Aorta (tissue), 5 donors: Measurements from ENCODE around the gene TMEM233. TPM values are rescaled to one million over a fixed set of nuclear protein-coding genes. Genes with fewer than 3 reads are reported as not detected.

Experiments
- ATAC-seq: fragments of 200-7000 bp; cut with Tn5 transposase; one replicate; pipeline ENCODE4 v1.9.1; 2022; ENCODE audit warnings: moderate library complexity; ENCODE audit not compliant: low FRiP score
- DNase-seq, 2 donors: peaks; one replicate each; pipeline ENCODE4 v3.0.0-alpha.2; 2020
- H3K27ac ChIP-seq, 2 donors: one replicate each; pipeline ENCODE4 v1.5.1; 2013; ENCODE audit warnings: low read length in 2 of 2, mild to moderate bottlenecking in 2 of 2, moderate library complexity in 2 of 2, control low read depth in 1 of 2, inconsistent platforms in 1 of 2, low read depth in 1 of 2
- H3K27me3 ChIP-seq, 2 donors: one replicate each; pipeline ENCODE4 v1.6.1; 2013; ENCODE audit warnings: control low read depth in 1 of 2, low read length in 1 of 2, mild to moderate bottlenecking in 1 of 2, moderate library complexity in 1 of 2; ENCODE audit not compliant: insufficient read depth in 2 of 2, control insufficient read depth in 1 of 2
- H3K36me3 ChIP-seq, 2 donors: one replicate each; pipeline ENCODE4 v1.6.1; 2013; ENCODE audit warnings: control low read depth in 1 of 2, low read length in 1 of 2, mild to moderate bottlenecking in 1 of 2; ENCODE audit not compliant: insufficient read depth in 2 of 2, control insufficient read depth in 1 of 2
- H3K4me1 ChIP-seq, 2 donors: one replicate each; pipeline ENCODE4 v1.6.1; 2013; ENCODE audit warnings: low read length in 2 of 2, control low read depth in 1 of 2, mild to moderate bottlenecking in 1 of 2, moderate library complexity in 1 of 2; ENCODE audit not compliant: insufficient read depth in 2 of 2, control insufficient read depth in 1 of 2
- H3K4me3 ChIP-seq, 2 donors: one replicate each; pipeline ENCODE4 v1.5.1; 2013; ENCODE audit warnings: low read length in 2 of 2, control low read depth in 1 of 2, mild to moderate bottlenecking in 1 of 2
- H3K9me3 ChIP-seq: one replicate; pipeline ENCODE4 v1.6.1; 2013; ENCODE audit warnings: mild to moderate bottlenecking, low read length; ENCODE audit not compliant: control insufficient read depth
- WGBS, 2 donors: extraction: QIAGEN DNeasy Blood & Tissue Kit; methylation state at CpG; one replicate each; pipeline ENCODE4 v1.1.7; 2013; 5-methylcytosine and 5-hydroxymethylcytosine counted together
- intact Hi-C, 2 donors: fragments of 100-400 bp; cut with DNase I; formaldehyde crosslinking; loops; one replicate each; pipeline versions ENCODE4 v1.14.2 to v1.15.0; 2022
- polyA plus RNA-seq, 2 donors: library from polyadenylated mRNA; stranded (reverse); fragments of 200-250 nt; gene quantifications; one replicate each; pipeline ENCODE4 v1.2.3, GENCODE V29; 2013
- total RNA-seq, 2 donors: library from RNA; stranded (reverse); fragmentation: NEBNext Ultra II Directional; extraction: Animal tissue kit (Norgen Biotek cat#: 25700); gene quantifications; one replicate each; pipeline ENCODE4 v1.2.1, GENCODE V29; 2021
- donor health status: healthy with polysubstance abuse.
- donor health status: Bipolar disorder and iron deficiency.
- donor health status: DM: no; HTN: no; CAD: no.
- donor health status: DM: no; HTN: no; CAD: no.
- donor health status: DM: yes; HTN: yes; CAD: no.

The TMEM233 gene
- total and polyA plus RNA-seq, 4 donors = 1.0 to 2.5 TPM; not detected in 2

GRCh38 chr12:119684711-119685369 is 91.3 kb downstream of the TMEM233 start:
- Histone ChIP-seq H3K4me1 (no peaks in the 10 kb centered on the region), H3K9me3 (no peaks in the 10 kb centered on the region), H3K27ac (no peak overlapping the region), H3K27me3 (no peaks in the 10 kb centered on the region), H3K36me3 (no peaks in the 10 kb centered on the region), H3K4me3 (no peak overlapping the region)
- no peak for DNase-seq
- no peak for ATAC-seq
- 29 to 33% methylated on average over 10 of the region's 10 CpGs for WGBS, 2 donors
- intact Hi-C loops = no loop called here

- WGBS, 2 donors = 70 to 78% methylated on average over 4 of the region's 4 CpGs
- Histone ChIP-seq H3K36me3 (no peaks in the 10 kb centered on the region), H3K4me3 (no peak overlapping the region), H3K27me3 (no peaks in the 10 kb centered on the region), H3K4me1 (no peaks in the 10 kb centered on the region), H3K27ac (no peak overlapping the region), H3K9me3 (no peaks in the 10 kb centered on the region)
- ATAC-seq = no peak
- intact Hi-C loops = no loop called here
- no peak for DNase-seq
Observed at GRCh38 chr12:119685375-119685774, 91.8 kb downstream of the TMEM233 start.

- H3K36me3 ChIP-seq = no peaks in the 10 kb centered on the region
- no peak for DNase-seq
- no peak overlapping the region for H3K27ac ChIP-seq
- intact Hi-C loops = no loop called here
- no peaks in the 10 kb centered on the region for H3K27me3 ChIP-seq
- H3K4me1 ChIP-seq = no peaks in the 10 kb centered on the region
- no peak overlapping the region for H3K4me3 ChIP-seq
- WGBS, 2 donors = 83 to 86% methylated on average over 12 of the region's 12 CpGs
- H3K9me3 ChIP-seq = no peaks in the 10 kb centered on the region
- ATAC-seq = no peak
Observed at GRCh38 chr12:119686355-119686754, 92.8 kb downstream of the TMEM233 start.

GRCh38 chr12:119686776-119687175 is 93.2 kb downstream of the TMEM233 start:
- ATAC-seq (no peak), DNase-seq (no peak)
- no peak overlapping the region for H3K4me3 ChIP-seq
- intact Hi-C loops = no loop called here
- WGBS, 2 donors = 79 to 84% methylated on average over 13 of the region's 13 CpGs
- no peaks in the 10 kb centered on the region for H3K9me3 ChIP-seq
- no peaks in the 10 kb centered on the region for H3K36me3 ChIP-seq
- no peaks in the 10 kb centered on the region for H3K27me3 ChIP-seq
- no peaks in the 10 kb centered on the region for H3K4me1 ChIP-seq
- H3K27ac ChIP-seq = no peak overlapping the region

- no peak overlapping the region for H3K27ac ChIP-seq
- ATAC-seq (no peak), DNase-seq (no peak)
- H3K27me3 ChIP-seq = no peaks in the 10 kb centered on the region
- intact Hi-C loops = no loop called here
- H3K36me3 ChIP-seq = no peaks in the 10 kb centered on the region
- H3K4me3 ChIP-seq = no peak overlapping the region
- WGBS, 2 donors = 59 to 73% methylated on average over 14 of the region's 14 CpGs
- no peaks in the 10 kb centered on the region for H3K4me1 ChIP-seq
- no peaks in the 10 kb centered on the region for H3K9me3 ChIP-seq
Observed at GRCh38 chr12:119687406-119687805, 93.8 kb downstream of the TMEM233 start.

GRCh38 chr12:119687879-119688278 is 94.3 kb downstream of the TMEM233 start:
- Histone ChIP-seq H3K9me3 (no peaks in the 10 kb centered on the region), H3K27ac (no peak overlapping the region), H3K4me3 (no peak overlapping the region), H3K27me3 (no peaks in the 10 kb centered on the region), H3K36me3 (no peaks in the 10 kb centered on the region), H3K4me1 (no peaks in the 10 kb centered on the region)
- no peak for DNase-seq
- WGBS, 2 donors = 91 to 94% methylated on average over 9 of the region's 9 CpGs
- ATAC-seq = peak; percentile 53
- intact Hi-C loops = no loop called here

GRCh38 chr12:119689935-119690500 is 96.4 kb downstream of the TMEM233 start:
- H3K4me3 ChIP-seq = no peak overlapping the region
- H3K9me3 ChIP-seq = no peaks in the 10 kb centered on the region
- ATAC-seq (no peak), DNase-seq (no peak)
- 96 to 97% methylated on average over 38 of the region's 38 CpGs for WGBS, 2 donors
- H3K4me1 ChIP-seq = no peaks in the 10 kb centered on the region
- intact Hi-C loops = no loop called here
- H3K27ac ChIP-seq = no peak overlapping the region
- no peaks in the 10 kb centered on the region for H3K36me3 ChIP-seq
- H3K27me3 ChIP-seq = no peaks in the 10 kb centered on the region

GRCh38 chr12:119691202-119691810 is 97.7 kb downstream of the TMEM233 start:
- no peak for DNase-seq
- 91 to 96% methylated on average over 6 of the region's 6 CpGs for WGBS, 2 donors
- no peak for ATAC-seq
- Histone ChIP-seq H3K27ac (no peak overlapping the region), H3K27me3 (no peaks in the 10 kb centered on the region), H3K4me1 (no peaks in the 10 kb centered on the region), H3K9me3 (no peaks in the 10 kb centered on the region), H3K4me3 (no peak overlapping the region), H3K36me3 (no peaks in the 10 kb centered on the region)
- intact Hi-C loops = no loop called here

- no peaks in the 10 kb centered on the region for H3K36me3 ChIP-seq
- no peak overlapping the region for H3K27ac ChIP-seq
- 79 to 82% methylated on average over 5 of the region's 5 CpGs for WGBS, 2 donors
- no peaks in the 10 kb centered on the region for H3K4me1 ChIP-seq
- H3K27me3 ChIP-seq = no peaks in the 10 kb centered on the region
- H3K9me3 ChIP-seq = no peaks in the 10 kb centered on the region
- DNase-seq = no peak
- intact Hi-C loops = no loop called here
- no peak overlapping the region for H3K4me3 ChIP-seq
- no peak for ATAC-seq
Observed at GRCh38 chr12:119692410-119692809, 98.8 kb downstream of the TMEM233 start.
